NCI-H1930 (cell line): ENCODE measurements around the gene AP1M2.
"Not testable (repeated sequence)": the region's sequence is repeated elsewhere in the genome, so short reads cannot be mapped to it uniquely, and the experiment has no call there.

Source experiments
- DNase-seq, 2 experiments: peaks; one replicate each; lab custom pipeline; 2025; lab: John Stamatoyannopoulos, UW

The AP1M2 gene

GRCh38 chr19:10601999-10602329 is 14.9 kb upstream of the AP1M2 start:
- DNase-seq: no peak

DNA sequence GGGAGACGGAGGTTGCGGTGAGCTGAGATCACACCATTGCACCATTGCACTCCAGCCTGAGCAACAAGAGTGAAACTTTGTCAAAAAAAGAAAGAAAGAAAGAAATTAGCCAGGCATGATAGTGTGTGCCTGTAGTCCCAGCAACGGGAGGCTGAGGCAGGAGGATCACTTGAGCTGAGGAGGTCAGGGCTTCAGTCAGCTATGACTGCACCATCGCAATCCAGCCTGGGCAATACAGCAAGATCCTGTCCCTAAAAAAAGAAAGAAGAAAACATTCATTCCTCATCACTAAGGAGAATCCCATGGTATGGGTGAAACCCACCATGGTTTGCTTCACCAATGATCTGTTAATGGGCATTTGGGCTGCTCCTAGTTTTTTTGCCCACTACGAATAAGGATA is 13.0 kb upstream of the AP1M2 start:
- DNase-seq: no peak

- DNase-seq: no peak
Measured at GRCh38 chr19:10593820-10594637, 6.9 kb upstream of the AP1M2 start.

DNA sequence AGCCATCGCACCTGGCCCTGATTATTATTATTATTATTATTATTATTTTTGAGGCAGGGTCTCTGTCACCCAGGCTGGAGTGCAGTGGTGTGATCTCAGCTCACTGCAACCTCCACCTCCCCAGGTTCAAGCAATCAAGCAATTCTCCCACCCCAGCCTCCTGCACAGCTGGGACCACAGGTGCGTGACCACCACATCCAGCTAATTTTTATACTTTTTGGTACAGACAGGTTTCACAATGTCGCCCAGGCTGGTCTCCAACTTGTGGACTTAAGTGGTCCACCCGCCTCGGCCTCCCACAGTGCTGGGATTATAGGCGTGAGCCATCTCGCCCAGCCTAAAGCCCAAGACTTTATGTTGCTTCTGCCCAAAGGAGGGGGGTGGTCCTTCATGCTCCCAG is 6.0 kb upstream of the AP1M2 start:
- DNase-seq: no peak

DNA sequence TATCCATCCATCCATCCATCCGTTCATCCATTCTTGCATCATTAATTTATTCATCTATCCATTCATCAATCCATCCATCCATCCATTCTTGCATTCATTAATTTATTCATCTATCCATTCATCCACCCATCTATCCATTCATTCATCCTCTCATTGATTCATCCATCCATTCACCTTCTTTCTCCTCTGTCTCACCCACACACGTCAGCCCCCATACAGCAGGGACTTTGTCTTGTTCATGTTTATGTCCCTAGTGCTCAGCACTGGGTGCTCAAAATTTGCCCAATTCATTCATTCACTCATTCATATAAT is 683 bp upstream of the AP1M2 start:
- DNase-seq: no peak

DNA sequence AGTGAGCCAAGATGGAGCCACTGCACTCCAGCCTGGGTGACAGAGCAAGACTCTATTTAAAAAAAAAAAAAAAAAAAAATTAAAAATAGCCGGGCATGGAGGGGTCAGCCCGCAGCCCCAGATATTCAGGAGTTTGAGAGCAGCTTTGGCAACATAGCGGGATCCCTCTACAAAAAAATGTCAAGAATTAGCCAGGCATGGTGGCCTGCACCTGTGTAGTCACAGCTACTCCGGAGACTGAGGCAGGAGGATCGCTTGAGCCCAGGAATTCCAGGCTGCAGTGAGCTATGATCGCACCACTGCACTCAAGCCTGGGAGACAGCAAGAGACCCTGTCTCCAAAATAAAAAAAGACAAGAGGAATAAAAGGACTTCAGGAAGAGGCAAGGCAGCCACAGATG is 716 bp downstream of the AP1M2 start:
- no peak for DNase-seq

GRCh38 chr19:10583036-10583776 is 3.9 kb downstream of the AP1M2 start:
- DNase-seq: no peak

DNA sequence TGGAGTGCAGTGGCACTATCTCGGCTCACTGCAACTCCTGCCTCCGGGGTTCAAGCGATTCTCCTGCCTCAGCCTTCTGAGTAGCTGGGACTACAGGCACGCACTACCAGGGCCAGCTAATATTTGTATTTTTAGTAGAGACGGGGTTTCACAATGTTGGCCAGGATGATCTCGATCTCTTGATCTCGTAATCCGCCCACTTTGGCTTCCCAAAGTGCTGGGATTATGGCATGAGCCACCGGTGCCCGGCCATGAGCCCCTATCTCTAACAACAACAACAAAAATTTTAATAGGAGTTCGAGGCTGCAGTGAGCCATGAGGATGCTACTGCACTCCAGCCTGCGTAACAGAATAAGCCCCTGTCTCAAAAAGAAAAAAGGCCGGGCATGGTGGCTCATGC is 5.0 kb downstream of the AP1M2 start:
- DNase-seq: no peak

DNA sequence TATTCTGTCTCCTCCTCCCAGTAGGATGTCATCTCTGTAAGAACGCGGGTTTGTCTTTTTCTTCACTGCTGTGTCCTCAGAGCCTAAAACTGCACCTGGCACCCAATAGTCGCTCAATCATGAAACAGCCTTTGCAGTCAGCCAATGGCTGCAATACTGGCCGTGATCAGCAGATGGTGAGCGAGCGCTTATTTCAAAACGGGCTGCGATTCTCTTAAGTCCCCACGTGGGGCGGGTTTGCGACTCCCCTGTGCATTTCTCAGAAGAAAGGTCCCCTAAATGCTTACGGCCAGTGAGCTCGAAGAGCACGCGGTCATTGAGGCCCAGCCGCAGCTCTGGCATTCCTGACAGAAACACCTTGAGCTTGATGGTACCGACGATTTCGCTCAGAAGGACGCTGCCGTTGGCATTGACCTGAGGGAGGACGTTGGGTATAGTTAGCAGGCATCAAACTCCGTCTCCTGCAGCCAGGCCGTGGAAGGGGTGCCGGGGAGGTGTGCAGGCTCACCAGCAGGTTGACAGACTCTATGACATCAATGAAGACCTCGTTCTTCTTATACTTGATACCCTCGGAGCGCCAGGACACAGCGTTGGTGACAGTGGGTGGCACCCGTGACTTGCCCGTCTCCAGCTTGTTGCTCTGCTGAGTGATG is 6.0 kb downstream of the AP1M2 start:
- DNase-seq: peak; percentile 64 to 75

GRCh38 chr19:10577951-10578350 is 9.2 kb downstream of the AP1M2 start:
- no peak for DNase-seq

- no peak for DNase-seq
Measured at GRCh38 chr19:10575011-10575716, 11.9 kb downstream of the AP1M2 start.

DNA sequence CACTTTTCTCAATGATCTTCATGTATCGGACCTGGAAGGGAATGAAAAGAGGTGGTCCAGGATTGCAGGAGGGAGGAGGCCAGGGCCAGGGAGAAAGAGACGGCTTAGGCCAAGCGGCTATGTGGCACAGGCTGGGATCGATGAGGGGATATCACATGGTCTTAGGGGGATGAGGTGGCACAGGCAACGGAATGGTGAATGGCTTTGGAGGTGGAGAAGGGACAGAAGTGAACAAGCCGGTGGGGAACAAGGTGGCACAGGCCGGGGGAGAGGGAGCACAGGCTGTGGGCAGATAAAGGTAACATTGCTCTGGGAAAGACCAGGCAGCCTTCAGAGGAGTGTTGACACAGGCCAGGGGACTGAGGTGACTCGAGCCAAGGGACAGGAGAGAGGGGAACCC is 12.7 kb downstream of the AP1M2 start:
- no peak for DNase-seq

- DNase-seq: not testable (repeated sequence)
Measured at GRCh38 chr19:10573793-10574192, 13.3 kb downstream of the AP1M2 start.

DNA sequence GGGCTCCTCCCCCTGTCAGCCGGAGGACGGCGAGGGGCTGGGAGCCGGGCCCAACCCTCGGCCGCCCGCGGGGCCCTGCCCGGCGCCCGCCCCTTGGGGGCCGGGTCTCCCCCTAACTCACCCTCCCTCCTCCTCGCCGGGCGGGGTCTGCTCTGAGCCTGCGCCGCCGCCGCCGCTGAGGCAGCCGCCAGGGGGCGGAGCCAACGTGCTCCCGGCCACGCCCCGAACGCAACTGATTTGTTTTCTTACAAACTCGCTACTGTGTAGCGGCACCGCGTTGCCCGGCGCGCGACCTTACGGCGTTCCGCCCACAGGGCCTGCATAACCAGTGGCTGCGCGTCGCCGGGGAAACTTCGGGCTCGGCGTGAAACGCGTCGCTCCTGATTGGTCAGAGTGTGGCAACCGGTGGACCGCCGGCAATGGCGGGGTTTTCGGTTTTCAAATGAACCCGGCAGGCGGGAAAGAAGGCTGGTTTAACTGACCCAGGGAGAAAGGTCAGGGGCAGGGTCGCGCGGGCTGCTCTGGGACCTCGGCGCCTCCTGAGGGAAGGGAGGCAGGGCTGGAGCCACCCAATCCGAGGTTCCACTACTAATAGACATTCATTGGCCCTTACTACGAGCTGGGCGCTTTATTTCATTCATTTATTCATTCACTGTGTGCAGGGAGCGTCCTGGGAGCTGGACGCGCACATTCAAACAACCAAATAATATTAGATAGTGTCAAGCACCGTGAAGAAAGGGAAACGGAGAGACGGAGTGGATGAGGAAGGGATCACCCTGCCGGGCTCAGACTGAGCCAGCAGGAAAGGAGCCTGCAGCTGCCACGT is 18.1 kb downstream of the AP1M2 start, which contains the start of gene CDKN2D:
Gene CDKN2D, minus strand, starts transcription at position 154 of the 826 bp plus-strand sequence. CDS start 326 bp downstream, outside the sequence.
- peak; percentile 93 to 97 for DNase-seq

GRCh38 chr19:10568062-10568825 is 18.9 kb downstream of the AP1M2 start:
- no peak for DNase-seq

GRCh38 chr19:10567656-10568055 is 19.5 kb downstream of the AP1M2 start:
- no peak for DNase-seq

DNA sequence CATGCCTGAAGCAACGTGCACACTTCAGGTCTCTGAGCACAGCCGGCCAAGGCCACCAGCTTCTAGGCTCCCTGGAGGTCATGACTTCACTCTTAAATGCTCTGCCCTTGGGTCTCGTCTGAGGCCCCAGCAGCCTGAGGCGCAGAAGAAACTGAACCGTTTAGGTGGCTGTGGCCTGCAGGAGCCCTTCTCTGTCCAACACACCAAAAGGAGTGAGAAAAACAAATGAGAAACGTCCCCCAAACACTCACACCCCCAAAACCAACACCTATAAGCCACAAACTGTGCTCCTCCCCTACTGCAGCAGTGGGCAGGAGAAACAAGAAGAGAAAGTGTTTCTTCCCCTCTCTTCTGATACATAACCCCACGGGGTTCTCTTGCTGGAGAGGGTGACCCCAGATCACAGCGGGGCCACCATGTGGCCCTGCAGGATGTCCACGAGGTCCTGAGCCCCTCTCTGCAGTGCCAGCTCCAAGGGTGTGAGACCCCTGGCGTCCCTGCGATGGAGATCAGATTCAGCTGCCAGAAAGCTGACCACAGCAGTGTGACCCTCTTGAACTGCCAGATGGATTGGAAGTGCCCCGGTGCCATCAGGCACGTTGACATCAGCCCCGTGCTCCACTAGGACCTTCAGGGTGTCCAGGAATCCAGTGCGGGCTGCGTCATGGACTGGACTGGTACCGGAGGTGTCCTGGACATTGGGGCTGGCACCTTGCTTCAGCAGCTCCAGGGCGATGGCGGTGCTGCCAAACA is 20.3 kb downstream of the AP1M2 start:
- no peak for DNase-seq

- DNase-seq: no peak
Measured at GRCh38 chr19:10566408-10566657, 20.8 kb downstream of the AP1M2 start.

GRCh38 chr19:10565567-10566407 is 21.3 kb downstream of the AP1M2 start, which contains the start of gene KRI1:
TSS of gene KRI1 (minus strand) at chr19:10566010. CDS start at chr19:10565999, 11 bp downstream.
- DNase-seq: peak; percentile 87 to 91
